GM19452 (cell line): ENCODE measurements around the gene GPHN.

Experiments
- ATAC-seq: cut with Tn5 transposase; IDR thresholded peaks from one replicate; pipeline ENCODE4 v1.9.1; 2021; ENCODE audit not compliant: unreplicated experiment

The GPHN gene

DNA sequence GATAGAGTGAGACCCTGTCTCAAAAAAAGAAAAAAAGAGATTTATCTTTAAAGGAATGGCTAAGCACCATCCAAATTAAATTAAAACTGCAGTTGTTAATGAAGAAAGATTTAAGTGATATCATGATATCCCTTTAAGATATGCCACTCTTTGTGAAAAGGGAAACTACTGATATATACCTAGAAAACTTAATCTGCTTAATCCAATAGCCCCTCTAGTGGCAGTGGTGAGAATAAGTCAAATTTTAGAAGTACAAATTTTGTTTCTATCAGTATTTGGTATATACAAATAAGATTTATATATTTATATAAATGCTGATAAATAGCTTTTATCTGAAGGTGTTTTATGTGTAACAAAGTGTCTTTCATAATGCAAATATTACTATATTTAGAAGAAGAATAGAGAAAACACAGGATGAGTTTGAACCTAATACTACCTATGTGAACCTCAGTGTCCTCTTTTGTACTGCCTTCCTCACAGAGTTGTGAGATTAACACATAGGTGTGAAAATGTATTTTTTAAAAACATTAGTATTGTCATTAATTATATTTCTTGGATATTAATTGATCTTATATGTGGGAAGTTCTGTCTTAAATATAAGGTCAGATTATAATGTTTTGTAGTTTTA, 629.9 kb downstream of the GPHN start:
- ATAC-seq: no peak

DNA sequence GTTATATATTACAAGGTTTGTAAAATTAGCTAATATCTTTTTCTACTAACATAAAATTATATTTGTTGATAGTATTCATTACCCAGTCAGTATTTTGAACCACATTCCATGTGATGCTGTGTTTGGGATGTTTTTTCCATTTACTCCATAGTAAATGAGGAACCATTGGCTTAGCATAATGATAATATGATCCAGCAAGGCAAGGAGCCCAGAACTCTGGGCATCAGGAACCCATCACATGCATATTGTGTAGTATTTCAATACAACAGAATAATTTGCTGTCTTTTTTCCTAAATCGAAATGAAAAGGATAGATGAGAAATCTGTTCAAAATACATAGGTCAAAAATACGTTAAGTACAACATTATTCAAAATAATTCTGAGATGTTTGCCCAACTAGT, 632.6 kb downstream of the GPHN start:
- ATAC-seq: no peak

DNA sequence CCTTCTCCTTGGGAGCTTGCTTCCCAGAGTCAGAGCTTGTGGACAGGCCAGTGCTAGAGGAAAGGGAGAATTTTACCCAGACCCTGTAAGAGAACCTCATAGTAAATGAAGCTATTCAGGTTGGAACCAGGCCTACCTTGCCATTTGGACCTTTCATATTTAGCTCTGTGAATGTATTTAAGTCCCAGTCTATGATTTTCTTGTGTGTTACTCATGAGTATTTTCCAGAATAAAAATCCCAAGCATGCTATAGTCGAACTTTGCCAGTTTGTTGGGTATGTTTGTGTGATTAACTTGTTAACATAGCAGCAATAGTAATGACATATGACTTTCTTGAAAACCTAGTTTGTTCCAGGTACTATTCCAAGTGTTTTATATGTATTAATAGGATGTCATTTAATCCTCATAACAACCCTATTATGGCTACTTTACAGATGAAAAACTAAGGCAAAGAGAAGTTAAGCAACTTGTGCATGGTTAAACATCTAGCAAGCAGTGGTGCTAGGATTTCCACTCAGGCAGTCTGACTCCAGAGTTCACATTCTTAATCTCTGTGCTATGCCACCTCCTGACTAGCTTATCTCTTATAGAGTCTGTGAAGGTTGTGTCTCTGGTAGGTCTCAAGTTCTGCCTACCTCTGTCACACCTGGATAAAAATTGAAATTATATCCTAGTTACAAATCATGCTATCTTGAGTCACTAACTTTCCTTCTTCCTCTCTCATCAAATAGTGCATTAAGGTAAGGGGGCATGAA, 633.4 kb downstream of the GPHN start:
- no peak for ATAC-seq

DNA sequence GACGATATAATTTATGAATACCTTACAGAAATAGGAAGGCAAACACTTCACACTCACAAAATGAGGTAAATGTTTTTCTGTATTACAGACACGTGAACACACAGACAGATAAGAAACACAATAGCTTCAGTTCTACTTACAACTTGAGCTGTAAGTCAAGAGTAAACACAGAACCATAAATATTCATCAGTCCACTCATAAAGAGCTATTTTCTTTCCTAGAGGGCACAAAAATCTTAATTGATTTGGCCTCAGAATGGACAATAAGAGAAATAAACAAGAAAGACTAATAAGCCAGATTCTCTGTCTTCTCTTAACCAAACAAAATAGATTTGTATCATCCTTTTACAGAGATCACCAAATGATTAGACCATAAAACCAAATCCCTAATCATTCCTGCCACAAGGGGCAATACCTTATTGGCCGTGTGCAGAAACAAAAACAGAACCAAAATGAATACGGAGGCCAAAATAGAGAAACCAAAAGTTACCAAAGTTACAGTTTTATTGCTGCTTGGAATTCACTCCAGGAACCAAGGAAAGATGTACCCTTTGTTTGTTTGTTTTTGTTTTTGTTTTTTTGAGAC, 643.2 kb downstream of the GPHN start:
- no peak for ATAC-seq

DNA sequence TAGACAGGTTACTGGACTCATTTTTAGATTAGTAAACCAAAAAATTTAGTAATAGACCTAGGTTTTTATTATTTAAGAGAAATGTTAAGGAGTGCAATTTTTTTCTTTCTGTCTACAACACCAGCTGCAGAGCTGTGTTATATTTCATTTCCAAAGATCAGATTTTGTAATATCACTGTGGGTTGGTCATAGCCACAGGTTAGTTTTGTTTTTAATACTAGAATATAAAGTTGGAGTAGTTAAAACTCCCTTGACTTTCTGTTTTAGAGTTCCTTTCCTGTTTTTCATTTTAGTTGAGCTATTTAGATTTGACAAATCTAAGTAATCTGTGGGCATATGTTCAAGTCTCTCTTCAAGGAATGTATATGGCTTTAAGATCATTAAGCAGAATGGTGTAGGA, 650.6 kb downstream of the GPHN start:
- no peak for ATAC-seq

DNA sequence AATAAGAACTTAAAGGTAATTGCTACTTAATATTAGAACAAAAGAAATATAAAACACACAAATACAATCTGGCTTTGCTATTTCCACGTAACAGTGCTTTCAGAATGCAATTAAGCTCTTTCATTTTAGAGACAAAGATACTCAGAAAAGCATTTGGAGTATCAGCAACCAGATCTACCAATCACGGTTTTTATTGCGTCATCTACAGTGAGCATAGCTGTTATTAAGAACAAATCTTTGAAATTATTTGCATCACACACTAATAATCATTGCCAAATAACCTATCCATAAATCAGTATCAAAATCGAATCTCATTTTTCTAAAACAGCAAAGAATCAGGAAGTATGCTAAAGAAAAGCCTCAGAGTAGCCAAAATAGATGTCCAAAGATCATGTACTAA, 654.4 kb downstream of the GPHN start:
- no peak for ATAC-seq

DNA sequence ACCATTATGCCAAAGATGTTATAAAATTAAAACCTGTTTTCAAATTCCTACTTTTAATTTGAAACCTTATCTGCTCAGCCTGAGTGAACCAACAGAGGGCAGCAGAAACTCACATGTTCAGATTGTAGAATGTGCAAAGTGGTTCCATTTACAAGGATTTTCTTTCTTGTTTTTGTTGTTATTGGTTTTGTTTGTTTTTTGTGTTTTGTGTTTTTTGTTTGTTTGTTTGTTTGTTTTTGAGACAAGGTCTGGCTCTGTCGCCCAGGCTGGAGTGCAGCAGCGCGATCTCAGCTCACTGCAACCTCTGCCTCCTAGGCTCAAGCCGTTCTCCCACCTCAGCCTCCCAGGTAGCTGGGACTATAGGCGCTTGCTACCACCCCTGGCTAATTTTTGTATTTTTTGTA, 658.5 kb downstream of the GPHN start:
- no peak for ATAC-seq

DNA sequence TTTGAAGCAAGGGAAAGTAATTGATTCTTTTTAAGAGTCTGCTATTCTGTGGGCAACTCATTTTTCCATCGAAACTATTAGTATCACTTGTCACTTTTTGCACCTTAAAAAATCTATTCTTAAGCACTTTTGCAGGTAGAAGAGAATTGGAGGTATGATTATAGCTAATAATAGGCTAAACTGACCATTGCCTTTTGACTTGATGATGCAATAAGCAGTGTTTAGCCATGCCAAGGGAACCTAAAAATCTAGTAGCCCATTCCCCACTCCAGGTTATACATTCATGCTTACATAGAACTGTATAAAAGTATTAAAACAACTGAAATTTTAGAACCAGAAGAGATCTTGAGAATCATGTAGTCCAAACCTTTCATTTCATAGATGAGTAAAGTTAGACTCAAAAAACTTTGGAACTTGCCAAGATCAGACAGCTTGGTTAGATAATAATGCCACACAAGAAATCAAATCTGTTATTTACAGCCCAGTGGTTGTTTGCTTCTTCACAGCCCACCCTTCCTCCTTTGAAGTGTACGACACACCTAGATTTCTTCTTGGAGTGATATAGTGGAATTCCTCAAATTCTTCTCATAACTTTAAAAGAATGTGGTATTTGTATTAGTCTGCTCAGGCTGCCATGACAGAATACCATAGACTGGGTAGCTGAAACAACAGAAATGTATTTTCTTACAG, 659.6 kb downstream of the GPHN start:
- no peak for ATAC-seq

DNA sequence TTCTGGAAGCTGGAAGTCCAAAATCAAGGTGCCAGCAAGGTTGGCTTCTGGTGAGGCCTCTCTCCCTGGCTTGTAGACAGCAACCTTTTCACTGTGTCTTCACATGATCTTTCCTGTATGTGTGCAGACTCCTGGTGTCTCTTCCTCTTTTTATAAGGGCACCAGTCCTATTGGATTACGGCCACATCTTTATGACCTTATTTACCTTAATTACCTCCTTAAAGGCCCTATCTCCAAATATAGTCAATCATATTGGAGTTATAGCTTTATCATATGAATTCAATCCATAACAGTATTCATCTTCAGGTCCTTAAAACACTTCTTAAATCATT, 660.1 kb downstream of the GPHN start:
- ATAC-seq: no peak

DNA sequence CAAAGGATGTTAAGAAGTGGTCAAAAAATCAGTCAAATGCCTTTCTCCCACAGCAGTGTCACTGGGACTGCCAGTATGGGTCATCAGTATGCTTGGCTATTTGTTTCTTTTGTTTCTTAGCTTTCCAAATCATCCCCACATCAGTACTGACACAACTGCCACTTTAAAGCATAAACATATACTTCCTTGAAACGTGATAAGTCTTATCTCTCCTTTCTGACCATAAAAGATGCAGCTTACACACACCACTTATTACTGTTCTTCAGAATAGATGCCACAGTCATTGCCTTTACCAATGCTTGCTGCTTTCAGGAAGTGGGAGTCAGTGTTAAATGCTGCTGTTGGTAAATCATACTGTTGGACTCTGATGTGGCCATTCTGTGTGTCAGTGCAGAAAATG, 662.7 kb downstream of the GPHN start:
- ATAC-seq: no peak

DNA sequence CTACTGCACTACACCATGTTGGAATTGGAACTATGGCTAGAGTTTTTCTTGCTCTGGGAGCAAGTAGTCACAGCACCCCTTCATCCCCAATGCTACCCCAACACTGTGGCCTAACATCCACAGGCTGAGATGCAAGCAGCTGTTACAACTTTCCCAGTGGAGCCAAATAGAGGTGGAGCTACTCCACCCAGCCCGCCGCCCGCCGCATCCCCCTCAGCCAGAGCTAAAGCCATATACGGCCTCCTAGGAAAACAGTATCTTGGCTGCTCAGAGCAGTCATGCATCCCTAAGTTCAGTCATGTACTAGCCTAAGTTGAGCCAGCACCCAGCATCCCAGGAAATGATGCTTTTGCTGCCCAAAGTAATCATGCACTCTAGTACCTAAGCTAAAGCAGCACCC, 664.1 kb downstream of the GPHN start:
- ATAC-seq: no peak

DNA sequence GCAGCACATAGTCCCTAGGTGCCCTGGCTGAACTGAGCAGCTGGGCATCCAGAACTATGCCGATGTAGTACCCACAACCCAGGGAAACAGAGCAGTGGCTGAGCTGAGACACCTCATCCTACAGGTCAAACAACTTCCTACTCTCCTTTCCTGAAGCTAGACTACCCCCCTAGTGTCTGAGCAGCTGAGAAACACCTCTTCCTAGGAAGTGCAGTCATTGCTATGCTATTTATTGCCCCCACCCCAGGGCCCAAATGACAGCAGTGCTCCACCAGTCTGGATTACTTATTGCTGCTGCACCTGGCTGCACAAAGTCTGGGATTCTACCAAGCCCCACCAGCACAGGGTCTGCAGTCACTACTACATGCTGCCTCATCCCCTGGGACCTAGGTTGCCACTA, 664.6 kb downstream of the GPHN start:
- no peak for ATAC-seq

DNA sequence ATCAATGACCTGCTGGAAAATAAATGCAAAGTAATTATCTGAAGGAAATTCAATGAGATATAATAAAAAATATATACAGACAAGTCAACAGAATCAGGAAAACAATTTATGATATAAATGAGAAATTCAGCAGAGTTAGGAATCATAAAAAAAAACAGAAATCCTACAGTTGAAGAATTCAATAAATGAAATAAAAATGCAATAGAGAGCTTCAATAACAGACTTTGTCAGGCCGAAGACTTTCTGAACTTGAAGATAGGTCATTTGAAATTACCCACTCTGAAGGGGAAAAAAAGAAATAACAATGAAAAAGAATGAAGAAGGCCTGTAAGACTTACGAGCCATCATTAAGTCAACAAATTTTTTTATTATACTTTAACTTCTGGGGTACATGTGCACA, 665.8 kb downstream of the GPHN start:
- no peak for ATAC-seq

DNA sequence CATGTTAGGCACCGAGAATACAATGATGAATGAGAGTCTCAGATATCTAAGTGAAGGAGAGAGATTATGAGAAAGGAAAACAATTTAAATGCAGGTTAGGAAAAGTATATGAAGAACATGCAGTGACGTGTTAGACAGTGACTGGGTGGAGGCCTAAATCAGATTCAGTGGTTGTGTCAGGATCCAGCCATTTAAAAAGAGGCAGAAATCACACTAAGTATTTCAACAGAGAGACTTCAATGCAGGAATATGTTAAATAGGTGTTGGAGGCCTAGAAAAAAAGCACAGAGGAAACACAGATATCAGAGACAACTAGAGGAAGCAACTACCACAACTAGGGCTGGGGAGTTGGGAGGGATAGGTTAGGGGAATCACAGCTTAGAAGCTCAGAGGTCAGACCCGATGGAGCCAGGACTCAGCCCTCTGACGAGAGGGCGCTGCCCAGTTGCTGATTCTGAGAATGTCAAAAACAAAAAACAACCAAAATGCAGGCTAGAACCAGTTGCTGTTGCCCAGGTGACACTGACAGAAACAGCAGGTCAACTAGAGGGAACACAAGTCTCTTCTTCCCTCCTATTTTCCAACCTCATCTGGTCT, 678.3 kb downstream of the GPHN start:
- ATAC-seq: no peak

DNA sequence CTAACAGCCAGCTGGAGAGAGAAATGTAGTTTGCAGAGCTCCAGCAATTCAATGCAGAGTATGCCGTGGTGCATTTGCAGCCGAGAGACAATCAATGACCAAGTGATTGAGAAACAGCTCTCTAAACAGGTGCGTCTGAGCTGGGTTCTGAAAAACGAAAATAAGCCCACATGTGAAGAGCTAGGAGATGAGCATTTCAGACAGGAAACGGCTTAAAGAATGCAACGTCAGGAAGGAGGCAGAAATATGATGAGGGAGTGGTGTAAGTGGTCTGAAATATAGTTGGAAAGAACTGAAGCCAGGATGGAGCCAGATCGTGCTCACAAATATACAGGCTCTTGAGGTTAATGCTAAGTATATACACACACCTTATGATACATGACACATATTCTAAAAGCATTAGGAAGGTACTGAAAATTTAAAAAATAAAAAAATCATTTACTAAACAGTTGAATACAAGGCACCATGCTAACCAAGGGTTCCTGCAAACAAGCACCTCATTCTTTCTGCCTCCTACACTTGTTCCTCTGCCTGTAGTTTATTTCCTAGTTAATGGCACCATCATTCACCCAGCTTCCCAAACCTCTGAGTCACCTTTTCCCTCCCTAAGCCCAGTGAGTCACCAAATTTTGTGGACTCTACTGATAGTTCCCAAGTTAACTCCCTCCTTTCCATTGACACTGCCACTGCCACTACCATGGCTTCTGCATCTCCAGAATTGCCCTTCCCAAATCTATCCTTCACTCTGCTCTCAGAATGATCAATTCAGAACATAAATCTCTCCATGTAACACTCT, 679.0 kb downstream of the GPHN start:
- ATAC-seq: no peak

DNA sequence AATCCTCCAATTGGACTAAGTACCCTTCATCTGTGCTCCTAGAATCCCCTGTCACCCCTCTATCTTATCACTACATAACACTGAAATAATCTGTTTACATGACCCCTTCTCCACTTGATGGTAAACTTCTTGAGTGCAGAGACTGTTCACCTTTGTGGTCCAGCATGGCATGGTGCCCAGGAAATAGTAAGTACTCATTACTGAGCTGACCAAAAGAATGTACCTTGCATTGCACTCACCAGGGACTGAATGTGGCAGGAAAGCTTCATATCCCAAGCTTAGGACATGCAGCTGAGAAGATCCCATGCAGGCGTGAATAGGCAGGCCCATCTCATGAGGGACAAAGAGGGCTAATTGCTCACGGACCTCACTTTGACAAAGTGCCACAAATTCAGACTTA, 679.9 kb downstream of the GPHN start:
- ATAC-seq: no peak

DNA sequence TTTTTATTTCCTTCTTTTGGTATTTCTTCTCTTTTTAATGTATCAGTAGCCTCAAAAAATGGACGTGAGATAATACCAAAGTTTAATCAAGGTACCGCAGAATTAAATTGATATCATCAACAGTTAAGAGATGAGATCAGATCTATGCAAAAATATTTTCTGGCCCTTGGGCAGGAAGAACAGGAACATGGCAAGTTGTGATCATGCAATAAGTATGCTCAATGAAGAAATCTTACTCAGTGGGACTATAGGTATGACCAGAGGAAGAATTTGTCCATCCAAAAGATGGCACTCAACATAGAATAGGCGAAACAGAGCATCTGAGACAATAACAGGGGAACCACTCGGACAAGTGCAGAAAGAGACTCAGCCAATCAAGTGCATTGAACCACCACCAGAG, 680.4 kb downstream of the GPHN start:
- no peak for ATAC-seq

DNA sequence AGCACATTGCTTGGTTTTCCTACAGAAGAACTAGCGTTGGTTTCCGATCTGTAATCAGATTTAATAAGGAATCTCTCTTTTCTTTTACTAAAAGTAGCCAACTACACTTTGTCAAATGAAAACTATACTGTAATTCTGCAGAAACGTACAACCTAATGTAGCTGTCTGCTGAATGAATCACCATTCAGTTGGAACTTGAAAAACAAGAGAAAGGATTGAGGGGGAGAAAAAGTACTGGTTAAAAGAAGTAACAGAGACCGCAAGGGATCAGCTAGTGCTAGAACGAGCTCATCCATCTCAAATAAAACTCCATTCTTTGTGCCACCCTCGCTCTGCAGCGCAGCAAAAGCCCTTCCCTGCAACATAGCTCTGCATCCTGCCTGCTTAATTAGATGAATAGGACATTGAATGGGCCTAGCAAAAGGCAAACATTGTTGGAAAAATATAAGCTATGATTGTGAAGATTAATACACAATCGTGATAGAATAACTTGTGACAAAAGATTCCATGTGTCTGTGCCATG, 683.9 kb downstream of the GPHN start:
- no peak for ATAC-seq

DNA sequence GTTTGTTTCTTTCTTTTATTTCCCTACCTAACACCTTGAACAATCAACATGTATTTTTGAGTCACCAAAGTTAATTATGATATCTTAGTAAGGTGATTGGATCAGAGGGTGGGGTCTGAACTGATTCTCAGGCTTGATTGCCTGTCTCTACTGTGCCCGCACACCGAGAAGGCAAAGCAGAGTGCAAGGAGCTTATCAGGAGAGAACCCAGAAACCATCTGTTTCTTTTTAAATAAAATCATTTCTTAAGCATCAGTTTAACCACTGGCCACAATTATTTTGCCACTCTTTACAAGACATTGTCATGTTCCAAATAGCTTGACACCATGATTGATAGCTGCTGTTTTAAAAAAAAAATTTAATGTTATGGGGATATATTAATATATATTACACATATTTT, 684.4 kb downstream of the GPHN start:
- no peak for ATAC-seq

DNA sequence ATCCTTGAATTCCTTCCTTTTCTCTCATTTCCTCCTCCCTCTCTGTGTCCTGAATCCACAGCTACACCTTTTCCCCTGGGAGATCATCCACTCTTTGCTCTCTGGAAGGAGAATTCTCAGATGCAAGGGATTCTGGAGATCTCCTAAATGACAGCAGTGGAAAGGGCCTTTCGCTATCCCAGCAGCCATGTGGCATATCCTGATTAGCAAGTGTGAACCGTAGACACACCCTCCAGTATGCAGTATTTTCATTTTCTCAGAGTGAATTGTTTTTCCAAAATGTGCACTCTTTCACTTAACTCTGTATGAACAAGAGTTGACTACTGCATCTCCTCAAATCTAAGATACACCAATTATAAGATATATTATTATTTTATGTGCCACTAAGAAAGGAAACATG, 687.3 kb downstream of the GPHN start:
- no peak for ATAC-seq

DNA sequence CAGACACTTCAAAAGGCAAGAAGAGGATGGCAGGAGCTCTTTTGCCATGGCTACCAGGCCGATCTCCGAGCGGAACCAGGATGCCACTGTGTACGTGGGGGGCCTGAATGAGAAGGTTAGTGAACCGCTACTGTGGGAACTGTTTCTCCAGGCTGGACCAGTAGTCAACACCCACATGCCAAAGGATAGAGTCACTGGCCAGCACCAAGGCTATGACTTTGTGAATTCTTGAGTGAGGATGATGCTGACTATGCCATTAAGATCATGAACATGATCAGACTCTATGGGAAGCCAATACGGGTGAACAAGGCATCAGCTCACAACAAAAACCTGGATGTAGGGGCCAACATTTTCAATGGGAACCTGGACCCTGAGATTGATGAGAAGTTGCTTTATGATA, 691.1 kb downstream of the GPHN start:
- ATAC-seq: no peak
